CD14-positive monocyte (primary cell): ENCODE results near the gene NPAS4. TPM values are rescaled to one million over a fixed set of nuclear protein-coding genes. Genes with fewer than 3 reads are reported as not detected.

Source experiments
- DNase-seq, 3 donors: peaks; one replicate each; pipeline ENCODE4 v3.0.0-alpha.2; 2011 to 2022
- H2AFZ ChIP-seq: 2 replicates; pipeline ENCODE4 v1.6.0; 2012; ENCODE audit warnings: mild to moderate bottlenecking, low read depth, low read length, inconsistent platforms; ENCODE audit not compliant: insufficient read depth, poor library complexity, severe bottlenecking
- H3K27ac ChIP-seq, 2 donors: 1 replicate in 1 of 2; 2 replicates in 1 of 2; pipeline ENCODE4 v1.5.1; 2012 to 2013; ENCODE audit warnings: low read length in 2 of 2, control low read depth in 1 of 2, inconsistent platforms in 1 of 2, low read depth in 1 of 2, mild to moderate bottlenecking in 1 of 2
- H3K27me3 ChIP-seq, 2 donors: one replicate each; pipeline versions ENCODE4 v1.6.0 to v1.6.1; 2011 to 2013; ENCODE audit warnings: low read length in 2 of 2; ENCODE audit not compliant: control insufficient read depth in 2 of 2, insufficient read depth in 2 of 2
- H3K36me3 ChIP-seq, 2 donors: replicated peaks in 1 of 2; 1 replicate in 1 of 2; 2 replicates in 1 of 2; pipeline versions ENCODE4 v1.5.1 to v1.6.1; 2012 to 2013; ENCODE audit warnings: low read length in 2 of 2, control low read depth in 1 of 2, inconsistent platforms in 1 of 2, mild to moderate bottlenecking in 1 of 2; ENCODE audit not compliant: insufficient read depth in 2 of 2, control insufficient read depth in 1 of 2
- H3K4me1 ChIP-seq, 2 donors: 1 replicate in 1 of 2; 2 replicates in 1 of 2; pipeline versions ENCODE4 v1.5.1 to v1.6.1; 2012 to 2013; ENCODE audit warnings: low read length in 2 of 2, control low read depth in 1 of 2, inconsistent platforms in 1 of 2, mild to moderate bottlenecking in 1 of 2, moderate library complexity in 1 of 2; ENCODE audit not compliant: insufficient read depth in 2 of 2, control insufficient read depth in 1 of 2
- H3K4me2 ChIP-seq: replicated peaks from 2 replicates; pipeline ENCODE3; 2012; ENCODE audit warnings: low read length, moderate library complexity, mild to moderate bottlenecking; ENCODE audit not compliant: poor library complexity, severe bottlenecking; ENCODE audit errors: extremely low read depth
- H3K4me3 ChIP-seq, 3 experiments: fragments of 200-600 bp in 1 of 3; sonication (generic) in 1 of 3; replicated peaks in 1 of 3; 1 replicate in 2 of 3; 2 replicates in 1 of 3; pipeline ENCODE4 v1.5.1; 2011 to 2013; ENCODE audit warnings: low read length in 3 of 3, mild to moderate bottlenecking in 3 of 3, control low read depth in 2 of 3, low read depth in 2 of 3, inconsistent platforms in 1 of 3, moderate library complexity in 1 of 3
- H3K79me2 ChIP-seq: 2 replicates; pipeline ENCODE4 v1.6.0; 2012; ENCODE audit warnings: mild to moderate bottlenecking, control low read depth, inconsistent platforms, low read length, moderate library complexity; ENCODE audit not compliant: insufficient read depth
- H3K9ac ChIP-seq: 2 replicates; pipeline ENCODE4 v1.6.0; 2017; ENCODE audit warnings: low read length, mild to moderate bottlenecking; ENCODE audit not compliant: insufficient read depth, poor library complexity, severe bottlenecking
- H3K9me3 ChIP-seq, 2 donors: replicated peaks in 1 of 2; 1 replicate in 1 of 2; 2 replicates in 1 of 2; pipeline versions ENCODE4 v1.5.1 to v1.6.1; 2012 to 2013; ENCODE audit warnings: low read length in 2 of 2, control low read depth in 1 of 2; ENCODE audit not compliant: control insufficient read depth in 1 of 2, insufficient read depth in 1 of 2
- H4K20me1 ChIP-seq: 2 replicates; pipeline ENCODE4 v1.6.0; 2012; ENCODE audit warnings: mild to moderate bottlenecking, low read length, control low read depth, moderate library complexity; ENCODE audit not compliant: insufficient read depth
- H3K27ac Mint-ChIP-seq, 7 donors: one replicate each; pipeline ENCODE4 v1.8.0; 2020; ENCODE audit warnings: mild to moderate bottlenecking in 7 of 7, mixed read lengths in 7 of 7, moderate library complexity in 6 of 7, inconsistent platforms in 2 of 7
- H3K27me3 Mint-ChIP-seq, 3 donors: one replicate each; pipeline ENCODE4 v1.8.0; 2021 to 2022; ENCODE audit warnings: low read depth in 3 of 3, mild to moderate bottlenecking in 3 of 3, mixed read lengths in 3 of 3, moderate library complexity in 3 of 3, inconsistent platforms in 1 of 3
- H3K36me3 Mint-ChIP-seq, 2 donors: one replicate each; pipeline ENCODE4 v1.8.0; 2020; ENCODE audit warnings: mixed read lengths in 2 of 2, inconsistent platforms in 1 of 2, mild to moderate bottlenecking in 1 of 2
- H3K4me1 Mint-ChIP-seq: one replicate; pipeline ENCODE4 v1.8.0; 2020; ENCODE audit warnings: mild to moderate bottlenecking, mixed read lengths
- H3K4me3 Mint-ChIP-seq, 2 donors: one replicate each; pipeline ENCODE4 v1.8.0; 2020; ENCODE audit warnings: mild to moderate bottlenecking in 2 of 2, mixed read lengths in 2 of 2, moderate library complexity in 1 of 2
- H3K9me3 Mint-ChIP-seq, 7 donors: one replicate each; pipeline ENCODE4 v1.8.0; 2020 to 2022; ENCODE audit warnings: mixed read lengths in 7 of 7, mild to moderate bottlenecking in 6 of 7, moderate library complexity in 6 of 7, inconsistent platforms in 2 of 7
- WGBS: methylation state at CpG from one replicate; pipeline ENCODE4 v1.1.5; 2013; ENCODE audit warnings: missing lambda C conversion rate; ENCODE audit not compliant: insufficient coverage; 5-methylcytosine and 5-hydroxymethylcytosine counted together
- intact Hi-C, 2 donors: fragments of 100-400 bp; cut with micrococcal nuclease; formaldehyde crosslinking; loops; one replicate each; pipeline versions ENCODE4 v1.15.0 to v1.15.1; 2023
- polyA plus RNA-seq, 3 donors: library from polyadenylated mRNA; depleted of rRNA in 1 of 3; unstranded in 2 of 3; stranded (reverse) in 1 of 3; fragments of 300-500 nt in 2 of 3; fragments of >200 nt in 1 of 3; fragmentation: Illumina TruSeq in 2 of 3; gene quantifications; 1 replicate in 2 of 3; 2 replicates in 1 of 3; pipeline ENCODE4 v1.2.3, GENCODE V29; 2012 to 2021
- TF ChIP-seq, protein P1 (sequence below): fragments of 200-600 bp; IDR thresholded peaks from one replicate; pipeline ENCODE4 v1.8.0; 2022; ENCODE audit warnings: antibody characterized with exemption, mild to moderate bottlenecking

NPAS4 gene
- polyA plus RNA-seq, 3 donors = not detected

DNA sequence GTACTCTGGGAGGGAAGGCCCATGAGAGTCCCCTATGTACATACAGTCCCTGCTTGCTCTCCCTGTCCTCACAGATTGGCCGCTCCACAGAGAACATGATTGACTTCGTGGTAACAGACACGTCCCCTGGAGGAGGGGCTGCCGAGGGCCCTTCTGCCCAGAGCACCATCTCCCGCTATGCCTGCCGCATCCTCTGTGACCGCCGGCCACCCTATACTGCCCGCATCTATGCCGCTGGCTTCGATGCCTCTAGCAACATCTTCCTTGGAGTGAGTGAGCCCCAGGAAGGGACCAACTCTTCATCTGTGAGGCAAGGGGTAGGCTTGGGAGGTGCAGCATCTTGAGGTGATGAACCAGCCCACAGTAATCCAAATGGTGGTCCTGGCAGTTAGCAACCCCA, 52.3 kb downstream of the NPAS4 start:
- TF ChIP-seq, protein P1, sequence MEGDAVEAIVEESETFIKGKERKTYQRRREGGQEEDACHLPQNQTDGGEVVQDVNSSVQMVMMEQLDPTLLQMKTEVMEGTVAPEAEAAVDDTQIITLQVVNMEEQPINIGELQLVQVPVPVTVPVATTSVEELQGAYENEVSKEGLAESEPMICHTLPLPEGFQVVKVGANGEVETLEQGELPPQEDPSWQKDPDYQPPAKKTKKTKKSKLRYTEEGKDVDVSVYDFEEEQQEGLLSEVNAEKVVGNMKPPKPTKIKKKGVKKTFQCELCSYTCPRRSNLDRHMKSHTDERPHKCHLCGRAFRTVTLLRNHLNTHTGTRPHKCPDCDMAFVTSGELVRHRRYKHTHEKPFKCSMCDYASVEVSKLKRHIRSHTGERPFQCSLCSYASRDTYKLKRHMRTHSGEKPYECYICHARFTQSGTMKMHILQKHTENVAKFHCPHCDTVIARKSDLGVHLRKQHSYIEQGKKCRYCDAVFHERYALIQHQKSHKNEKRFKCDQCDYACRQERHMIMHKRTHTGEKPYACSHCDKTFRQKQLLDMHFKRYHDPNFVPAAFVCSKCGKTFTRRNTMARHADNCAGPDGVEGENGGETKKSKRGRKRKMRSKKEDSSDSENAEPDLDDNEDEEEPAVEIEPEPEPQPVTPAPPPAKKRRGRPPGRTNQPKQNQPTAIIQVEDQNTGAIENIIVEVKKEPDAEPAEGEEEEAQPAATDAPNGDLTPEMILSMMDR = no peak

DNA sequence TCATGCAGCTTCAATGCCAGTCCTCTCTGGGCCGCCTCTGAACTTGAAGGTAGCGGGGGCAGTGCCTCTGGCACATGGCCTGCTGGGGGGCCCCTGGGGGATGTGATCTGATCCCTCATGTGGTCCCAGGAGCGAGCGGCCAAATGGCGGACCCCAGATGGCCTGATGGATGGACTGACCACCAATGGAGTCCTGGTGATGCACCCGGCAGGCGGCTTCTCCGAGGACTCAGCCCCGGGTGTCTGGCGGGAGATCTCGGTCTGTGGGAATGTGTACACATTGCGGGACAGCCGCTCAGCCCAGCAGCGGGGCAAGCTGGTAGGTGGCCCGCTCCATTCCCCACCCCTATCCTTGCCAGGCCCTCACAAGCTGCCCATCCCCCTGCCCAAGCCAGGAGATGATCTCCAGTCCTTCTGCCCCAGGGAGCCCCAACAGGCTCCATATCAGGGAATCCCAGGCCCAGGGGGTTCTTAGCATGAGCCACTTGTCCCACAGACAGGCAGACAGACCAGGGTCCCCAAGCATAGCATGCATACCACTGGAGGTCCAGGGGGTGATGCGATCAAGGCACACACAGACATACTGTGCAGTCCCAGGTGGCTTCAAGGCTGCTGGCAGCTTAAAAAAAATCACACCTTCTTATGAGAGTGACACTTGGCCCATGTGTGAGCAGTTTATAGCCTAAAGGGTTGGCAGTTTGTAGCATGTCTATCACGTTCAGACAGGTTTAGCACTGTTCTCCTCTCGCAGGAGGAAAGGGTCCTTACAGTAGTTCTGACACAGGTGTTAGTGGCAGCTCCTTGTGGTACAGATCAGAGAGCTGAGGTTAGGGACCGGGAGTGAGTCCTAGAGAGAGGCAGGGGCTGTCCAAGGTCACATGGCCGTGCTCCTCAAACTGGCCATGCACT, 53.0 kb downstream of the NPAS4 start:
- intact Hi-C loops = no loop called here
- peaks cover 0 to 3% (median 0%) of the 10 kb centered on the region in 3 donors for H3K27me3 Mint-ChIP-seq
- 95% methylated on average over 18 of the region's 20 CpGs for WGBS
- Histone ChIP-seq H3K9ac (no peak overlapping the region), H3K4me3 (no peak overlapping the region), H2AFZ (no peak overlapping the region), H4K20me1 (peaks cover 18% of the 10 kb centered on the region), H3K4me1 (peaks cover under 1 to 2% of the 10 kb centered on the region in 2 donors), H3K27ac (no peak overlapping the region), H3K27me3 (no peaks in the 10 kb centered on the region), H3K4me2 (no peak overlapping the region), H3K36me3 (peaks cover 9 to 49% of the 10 kb centered on the region in 2 donors), H3K79me2 (peaks cover under 1% of the 10 kb centered on the region), H3K9me3 (no peaks in the 10 kb centered on the region)
- H3K27ac Mint-ChIP-seq = no peak overlapping the region
- H3K36me3 Mint-ChIP-seq = peaks cover 41 to 58% of the 10 kb centered on the region in 2 donors
- TF ChIP-seq, protein P1 = no peak
- no peaks in the 10 kb centered on the region for H3K9me3 Mint-ChIP-seq
- DNase-seq = no peak
- no peak overlapping the region for H3K4me3 Mint-ChIP-seq
- peaks cover 7% of the 10 kb centered on the region for H3K4me1 Mint-ChIP-seq

More for the DNA sequence above, 52.3 kb downstream of the NPAS4 start:
- Histone ChIP-seq H3K36me3 (peaks cover 9 to 49% of the 10 kb centered on the region in 2 donors), H4K20me1 (peaks cover 19% of the 10 kb centered on the region), H3K9me3 (no peaks in the 10 kb centered on the region), H3K4me1 (peaks cover 2 to 3% of the 10 kb centered on the region in 2 donors), H3K4me2 (no peak overlapping the region), H2AFZ (no peak overlapping the region), H3K79me2 (no peaks in the 10 kb centered on the region), H3K27ac (no peak overlapping the region), H3K27me3 (no peaks in the 10 kb centered on the region), H3K4me3 (no peak overlapping the region), H3K9ac (no peak overlapping the region)
- peaks cover 0 to 3% (median 0%) of the 10 kb centered on the region in 3 donors for H3K27me3 Mint-ChIP-seq
- no peaks in the 10 kb centered on the region for H3K9me3 Mint-ChIP-seq
- WGBS = 93% methylated on average over 4 of the region's 11 CpGs
- peaks cover 8% of the 10 kb centered on the region for H3K4me1 Mint-ChIP-seq
- no peak overlapping the region for H3K27ac Mint-ChIP-seq
- H3K36me3 Mint-ChIP-seq = peaks cover 42 to 64% of the 10 kb centered on the region in 2 donors
- no peak overlapping the region for H3K4me3 Mint-ChIP-seq
- no peak for DNase-seq
- intact Hi-C loops = no loop called here
